Activated CD8-positive, alpha-beta T cell treated with anti-CD3 and anti-CD28 coated beads for 36 hours (primary cell): ENCODE results near the gene CALHM1. TPM values are rescaled to one million over a fixed set of nuclear protein-coding genes. Genes with fewer than 3 reads are reported as not detected.

ENCODE experiments used
- ATAC-seq: fragments of 200-7000 bp; cut with Tn5 transposase; one replicate; pipeline ENCODE4 v1.10.0; 2021; ENCODE audit warnings: mild to moderate bottlenecking, moderate library complexity
- CTCF ChIA-PET: fragments of 350-600 bp; sonication (Branson Sonifier 250); formaldehyde crosslinking; loops from one replicate; lab custom pipeline; 2021; ENCODE audit warnings: antibody characterized with exemption; lab: Charles Lee
- POLR2A ChIA-PET: fragments of 350-600 bp; sonication (Branson Sonifier 250); formaldehyde crosslinking; loops from one replicate; lab custom pipeline; 2021; ENCODE audit warnings: antibody characterized with exemption; lab: Charles Lee
- DNase-seq: peaks from one replicate; pipeline ENCODE4 v3.0.0-alpha.2; 2020
- H3K27ac Mint-ChIP-seq: one replicate; pipeline ENCODE4 v1.8.0; 2021; ENCODE audit warnings: mild to moderate bottlenecking, mixed read lengths
- H3K27me3 Mint-ChIP-seq: one replicate; pipeline ENCODE4 v1.8.0; 2021; ENCODE audit warnings: mixed read lengths
- H3K36me3 Mint-ChIP-seq: one replicate; pipeline ENCODE4 v1.8.0; 2021; ENCODE audit warnings: low read depth, mixed read lengths
- H3K4me1 Mint-ChIP-seq: one replicate; pipeline ENCODE4 v1.8.0; 2021; ENCODE audit warnings: low read depth, mixed read lengths
- H3K4me3 Mint-ChIP-seq: one replicate; pipeline ENCODE4 v1.8.0; 2021; ENCODE audit warnings: mild to moderate bottlenecking, moderate library complexity, mixed read lengths
- H3K9me3 Mint-ChIP-seq: one replicate; pipeline ENCODE4 v1.8.0; 2021; ENCODE audit warnings: mixed read lengths
- intact Hi-C: fragments of 100-400 bp; cut with micrococcal nuclease; formaldehyde crosslinking; loops from one replicate; pipeline ENCODE4 v1.10.0; 2022
- total RNA-seq, 2 experiments: library from RNA; stranded (reverse); gene quantifications; one replicate each; pipeline ENCODE4 v1.2.3, GENCODE V29; 2021
- TF ChIP-seq, protein P1 (sequence below): fragments of 200-600 bp; IDR thresholded peaks from one replicate; pipeline ENCODE4 v1.8.0; 2022; ENCODE audit warnings: antibody characterized with exemption, mild to moderate bottlenecking

CALHM1 gene
- total RNA-seq, 2 experiments from 2014 or later: not detected

GRCh38 chr10:103454026-103454425 is 4.7 kb downstream of the CALHM1 start:
- peaks cover 11% of the 10 kb centered on the region for H3K36me3 Mint-ChIP-seq
- no peaks in the 10 kb centered on the region for H3K27me3 Mint-ChIP-seq
- peaks cover 33% of the 10 kb centered on the region for H3K4me1 Mint-ChIP-seq
- H3K4me3 Mint-ChIP-seq: no peak overlapping the region
- CTCF ChIA-PET: interaction anchor here (1.3 to 4.9 kb wide), 4 partner anchors 11 to 31 kb away, joined by 4 to 38 read pairs (median 6); no protein-coding TSS in a partner anchor
- intact Hi-C loops: loop anchor here (5.0 kb wide), 1 partner anchor 33 kb away; no protein-coding TSS in a partner anchor
- H3K27ac Mint-ChIP-seq: no peak overlapping the region
- TF ChIP-seq, protein P1, sequence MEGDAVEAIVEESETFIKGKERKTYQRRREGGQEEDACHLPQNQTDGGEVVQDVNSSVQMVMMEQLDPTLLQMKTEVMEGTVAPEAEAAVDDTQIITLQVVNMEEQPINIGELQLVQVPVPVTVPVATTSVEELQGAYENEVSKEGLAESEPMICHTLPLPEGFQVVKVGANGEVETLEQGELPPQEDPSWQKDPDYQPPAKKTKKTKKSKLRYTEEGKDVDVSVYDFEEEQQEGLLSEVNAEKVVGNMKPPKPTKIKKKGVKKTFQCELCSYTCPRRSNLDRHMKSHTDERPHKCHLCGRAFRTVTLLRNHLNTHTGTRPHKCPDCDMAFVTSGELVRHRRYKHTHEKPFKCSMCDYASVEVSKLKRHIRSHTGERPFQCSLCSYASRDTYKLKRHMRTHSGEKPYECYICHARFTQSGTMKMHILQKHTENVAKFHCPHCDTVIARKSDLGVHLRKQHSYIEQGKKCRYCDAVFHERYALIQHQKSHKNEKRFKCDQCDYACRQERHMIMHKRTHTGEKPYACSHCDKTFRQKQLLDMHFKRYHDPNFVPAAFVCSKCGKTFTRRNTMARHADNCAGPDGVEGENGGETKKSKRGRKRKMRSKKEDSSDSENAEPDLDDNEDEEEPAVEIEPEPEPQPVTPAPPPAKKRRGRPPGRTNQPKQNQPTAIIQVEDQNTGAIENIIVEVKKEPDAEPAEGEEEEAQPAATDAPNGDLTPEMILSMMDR: no peak
- no peak for ATAC-seq
- no peak for DNase-seq
- H3K9me3 Mint-ChIP-seq: no peaks in the 10 kb centered on the region
- POLR2A ChIA-PET: interaction anchor here (0.5 to 1.6 kb wide), 4 partner anchors 8 to 1276 kb away, joined by 3 to 5 read pairs (median 3); no protein-coding TSS in a partner anchor

- TF ChIP-seq, protein P1: no peak
- CTCF ChIA-PET: interaction anchor here (0.8 to 4.9 kb wide), 9 partner anchors 10 to 140 kb away, joined by 3 to 38 read pairs (median 4); no protein-coding TSS in a partner anchor
- peak overlapping the region; percentile 73 for H3K27ac Mint-ChIP-seq
- intact Hi-C loops: loop anchor here (5.0 kb wide), 1 partner anchor 35 kb away; no protein-coding TSS in a partner anchor
- DNase-seq (no peak), ATAC-seq (peak; percentile 3)
- POLR2A ChIA-PET: interaction anchor here (0.6 to 1.9 kb wide), 8 partner anchors 10 to 65 kb away, joined by 3 to 8 read pairs (median 4); partner anchors contain the start of genes ATP5MK and PDCD11
- H3K36me3 Mint-ChIP-seq: peaks cover 19% of the 10 kb centered on the region
- H3K9me3 Mint-ChIP-seq: no peaks in the 10 kb centered on the region
- peak overlapping the region; percentile 80 for H3K4me3 Mint-ChIP-seq
- peaks cover 36% of the 10 kb centered on the region for H3K4me1 Mint-ChIP-seq
- no peaks in the 10 kb centered on the region for H3K27me3 Mint-ChIP-seq
Measured at GRCh38 chr10:103452506-103453230, 6.0 kb downstream of the CALHM1 start.

GRCh38 chr10:103451831-103452505 is 6.7 kb downstream of the CALHM1 start, which contains the start of gene CALHM2:
Gene CALHM2, minus strand, starts transcription at chr10:103452370. Its CDS starts 2,429 bp downstream, at chr10:103449941.
- no peaks in the 10 kb centered on the region for H3K27me3 Mint-ChIP-seq
- intact Hi-C loops: loop anchor here (5.0 kb wide), 1 partner anchor 35 kb away; no protein-coding TSS in a partner anchor
- no peaks in the 10 kb centered on the region for H3K9me3 Mint-ChIP-seq
- ChIA-PET POLR2A (interaction anchor here (0.6 to 1.9 kb wide), 11 partner anchors 9 to 66 kb away, joined by 3 to 8 read pairs (median 4); partner anchors contain the start of genes ATP5MK and PDCD11), CTCF (interaction anchor here (0.9 to 4.9 kb wide), 10 partner anchors 11 to 141 kb away, joined by 3 to 38 read pairs (median 3); no protein-coding TSS in a partner anchor)
- DNase-seq (peak; percentile 73), ATAC-seq (peak; percentile 76)
- H3K4me3 Mint-ChIP-seq: peak within 1 kb of the TSS; percentile 80
- peaks cover 36% of the 10 kb centered on the region for H3K4me1 Mint-ChIP-seq
- TF ChIP-seq, protein P1: no peak
- H3K27ac Mint-ChIP-seq: peak within 1 kb of the TSS; percentile 80
- H3K36me3 Mint-ChIP-seq: peaks cover 23% of the 10 kb centered on the region

GRCh38 chr10:103451091-103451813 is 7.4 kb downstream of the CALHM1 start:
- ChIA-PET POLR2A (interaction anchor here (0.6 to 1.9 kb wide), 7 partner anchors 11 to 67 kb away, joined by 3 to 7 read pairs (median 4); no protein-coding TSS in a partner anchor), CTCF (interaction anchor here (0.6 to 4.9 kb wide), 9 partner anchors 12 to 142 kb away, joined by 3 to 38 read pairs (median 3); no protein-coding TSS in a partner anchor)
- H3K36me3 Mint-ChIP-seq: peaks cover 27% of the 10 kb centered on the region
- peak overlapping the region; percentile 80 for H3K4me3 Mint-ChIP-seq
- no peaks in the 10 kb centered on the region for H3K27me3 Mint-ChIP-seq
- peak overlapping the region; percentile 80 for H3K27ac Mint-ChIP-seq
- intact Hi-C loops: loop anchor here (5.0 kb wide), 1 partner anchor 36 kb away; no protein-coding TSS in a partner anchor
- DNase-seq: peak; percentile 62
- no peaks in the 10 kb centered on the region for H3K9me3 Mint-ChIP-seq
- TF ChIP-seq, protein P1: no peak
- ATAC-seq: peak; percentile 70
- H3K4me1 Mint-ChIP-seq: peaks cover 36% of the 10 kb centered on the region
